HG02840 (cell line): ENCODE data around the gene ATL1.
"Not testable (repeated sequence)": the region's sequence is repeated elsewhere in the genome, so short reads cannot be mapped to it uniquely, and the experiment has no call there.

ENCODE experiments used
- ATAC-seq: cut with Tn5 transposase; IDR thresholded peaks from one replicate; pipeline ENCODE4 v1.9.1; 2021; ENCODE audit warnings: mild to moderate bottlenecking, moderate library complexity, moderate number of reproducible peaks; ENCODE audit not compliant: unreplicated experiment, low FRiP score

Gene ATL1

DNA sequence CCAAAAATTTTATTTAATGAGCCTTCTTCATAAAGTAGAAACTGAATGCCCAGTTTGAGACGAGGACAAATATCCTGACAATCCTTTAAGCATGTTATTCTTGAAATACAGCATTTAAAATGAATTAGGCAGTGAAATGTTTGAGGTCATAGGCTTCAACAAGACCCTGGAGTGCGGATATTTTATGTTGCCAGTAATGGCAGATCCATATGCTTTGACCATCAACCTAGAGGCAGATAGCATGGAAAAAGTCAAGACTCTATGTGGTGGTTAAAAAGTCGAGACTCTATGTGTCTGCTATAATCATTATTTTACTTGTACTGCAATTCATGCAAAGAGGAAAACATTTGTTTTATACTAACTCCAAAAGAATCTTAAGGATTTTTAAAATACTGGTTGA, 25.5 kb upstream of the ATL1 start:
- ATAC-seq, result no peak

DNA sequence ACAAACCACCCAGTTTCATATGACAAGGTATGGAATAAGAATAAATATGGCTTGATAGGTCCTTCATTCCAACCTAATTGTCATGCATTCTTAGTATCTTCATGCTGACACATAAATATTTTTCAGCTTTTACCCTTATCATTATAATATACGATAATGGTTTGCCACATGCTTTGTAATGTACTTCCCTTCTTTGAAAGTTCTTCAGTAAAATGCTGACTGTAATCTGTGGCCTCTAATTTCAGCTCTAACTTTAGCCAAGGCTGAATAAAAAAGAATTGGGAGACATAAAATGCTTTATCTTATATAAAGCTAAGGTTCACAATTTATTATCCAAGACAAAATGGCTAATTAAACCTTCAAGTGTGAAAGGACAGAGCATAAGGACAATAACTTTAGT, 24.9 kb upstream of the ATL1 start:
- ATAC-seq, result no peak

DNA sequence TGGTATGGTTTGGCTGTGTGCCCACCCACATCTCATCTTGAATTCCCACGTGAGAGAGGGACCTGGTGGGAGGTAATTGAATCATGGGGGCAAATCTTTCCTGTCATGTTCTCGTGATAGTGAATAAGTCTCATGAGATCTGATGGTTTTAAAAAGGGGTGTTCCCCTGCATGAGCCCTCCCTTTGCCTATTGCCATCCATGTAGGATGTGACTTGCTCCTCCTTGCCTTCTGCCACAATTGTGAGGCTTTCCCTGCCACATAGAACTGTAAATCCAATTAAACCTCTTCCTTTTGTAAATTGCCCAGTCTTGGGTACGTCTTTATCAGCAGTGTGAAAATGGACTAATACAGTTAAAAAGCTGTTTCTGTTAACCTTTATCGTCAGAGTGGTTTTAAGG, 21.9 kb upstream of the ATL1 start:
- ATAC-seq, result not testable (repeated sequence)

DNA sequence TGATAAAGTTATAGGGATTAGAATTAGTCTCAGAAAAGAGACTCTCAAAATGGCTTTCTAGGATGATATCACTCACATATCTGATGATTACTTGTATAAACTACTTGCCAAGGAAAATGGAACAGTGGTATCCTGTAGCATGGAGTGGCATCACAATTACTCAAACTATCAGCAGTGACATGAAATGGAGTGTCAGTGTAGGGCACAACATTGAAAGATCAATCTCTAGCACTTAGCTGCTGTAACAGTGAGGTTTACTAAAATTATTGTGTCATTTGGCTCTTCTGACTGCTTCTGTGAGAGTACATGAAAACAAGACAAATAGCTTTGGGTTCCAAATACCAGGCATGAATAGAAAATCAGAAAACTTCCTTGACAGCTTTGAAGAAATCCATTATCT, 20.9 kb upstream of the ATL1 start:
- no peak for ATAC-seq

DNA sequence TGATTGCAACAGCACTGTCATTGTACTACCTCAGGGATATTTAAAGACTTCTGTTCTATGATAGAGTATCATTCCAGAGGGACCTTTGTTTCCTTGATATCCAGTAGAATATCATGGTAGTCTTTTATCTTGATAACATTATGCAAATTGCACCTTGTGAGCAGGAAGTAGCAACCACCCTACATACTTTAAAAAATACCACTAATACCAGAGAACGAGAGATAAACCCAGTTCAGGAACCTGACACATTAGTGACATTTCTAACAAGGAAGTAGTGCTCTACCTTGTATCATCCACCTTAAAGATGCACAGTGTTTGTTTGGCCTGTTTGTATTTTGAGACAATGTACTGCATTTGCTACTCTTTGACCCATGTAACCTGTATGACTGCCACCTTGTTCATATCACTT, 18.8 kb upstream of the ATL1 start:
- no peak for ATAC-seq

DNA sequence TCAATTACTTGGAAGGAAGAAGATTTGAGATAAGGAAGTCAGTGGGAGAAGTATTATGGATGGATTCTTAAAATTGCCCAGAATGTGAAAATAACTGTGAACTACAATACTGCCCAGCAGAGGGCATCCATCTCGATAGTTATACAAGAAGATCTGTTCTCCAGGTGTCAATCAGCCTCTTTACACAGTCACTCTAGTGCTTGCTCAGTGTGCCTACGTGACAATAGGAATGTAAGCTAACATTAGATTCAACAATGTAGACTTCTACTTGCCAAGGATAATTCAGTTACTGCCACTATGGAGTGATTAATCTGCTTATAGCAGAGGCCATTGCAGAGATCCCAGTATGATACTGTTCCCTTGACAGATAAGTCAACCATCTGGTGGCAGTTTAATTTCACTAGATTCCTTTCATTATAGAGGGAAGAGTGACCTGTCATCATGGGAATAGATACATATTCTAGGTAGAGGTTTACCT, 17.0 kb upstream of the ATL1 start:
- no peak for ATAC-seq

DNA sequence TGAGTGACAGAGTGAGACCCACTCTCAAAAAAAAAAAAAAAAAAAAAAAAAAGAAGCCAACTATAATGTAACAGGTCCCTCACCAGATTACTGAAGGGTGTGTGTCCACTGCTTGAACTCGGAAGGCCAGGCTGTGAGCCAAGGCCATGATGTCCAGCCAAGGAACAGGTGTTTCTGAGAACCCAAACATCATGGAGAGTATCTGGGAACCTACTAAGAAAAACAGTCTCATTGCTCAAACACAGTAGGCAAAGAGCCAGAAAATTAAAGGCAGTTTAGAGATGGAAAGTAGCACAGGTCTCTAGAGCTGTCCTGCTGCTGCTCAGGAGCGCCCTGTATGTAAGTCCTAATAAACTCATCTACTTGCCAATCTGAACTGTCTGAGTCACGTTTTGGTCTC, 15.0 kb upstream of the ATL1 start:
- no peak for ATAC-seq

DNA sequence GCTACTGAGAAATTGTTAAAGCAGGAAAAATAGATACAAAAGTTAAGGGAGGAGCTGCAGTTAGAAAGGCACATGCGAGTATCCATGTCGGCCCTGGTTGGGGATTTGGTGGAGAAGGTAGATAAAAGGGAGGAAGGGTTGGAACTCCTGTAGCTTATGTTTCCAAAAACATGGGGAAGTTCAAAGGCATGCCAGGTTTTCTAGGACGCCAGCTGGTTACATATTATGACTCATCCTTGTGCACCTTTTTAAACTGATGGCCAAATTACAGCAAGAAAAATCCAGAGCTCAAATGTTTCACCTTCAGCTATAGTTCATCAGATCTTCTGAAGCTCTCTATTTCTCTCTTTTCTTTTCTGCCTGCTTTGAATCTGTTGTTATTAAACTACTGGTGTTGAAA, 14.3 kb upstream of the ATL1 start:
- no peak for ATAC-seq

DNA sequence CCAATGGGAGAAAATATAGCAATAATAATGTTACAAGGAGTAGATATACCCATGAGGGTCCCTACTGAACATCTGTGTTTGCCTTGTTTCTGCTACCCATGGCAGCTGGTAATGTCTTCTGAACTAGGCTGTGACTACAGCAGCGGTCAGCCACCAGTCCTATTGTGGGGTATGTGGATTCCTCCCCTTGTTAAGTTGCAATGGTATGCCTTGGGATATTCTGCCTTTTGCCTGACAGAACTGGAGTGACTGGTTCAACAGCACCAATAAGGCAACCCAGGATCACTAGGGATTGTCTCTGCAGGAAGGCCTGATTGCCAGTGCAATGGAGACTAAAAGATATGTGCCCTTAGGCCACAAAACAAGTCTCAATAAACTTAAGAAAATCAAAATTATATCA, 9.7 kb upstream of the ATL1 start:
- ATAC-seq, result no peak

DNA sequence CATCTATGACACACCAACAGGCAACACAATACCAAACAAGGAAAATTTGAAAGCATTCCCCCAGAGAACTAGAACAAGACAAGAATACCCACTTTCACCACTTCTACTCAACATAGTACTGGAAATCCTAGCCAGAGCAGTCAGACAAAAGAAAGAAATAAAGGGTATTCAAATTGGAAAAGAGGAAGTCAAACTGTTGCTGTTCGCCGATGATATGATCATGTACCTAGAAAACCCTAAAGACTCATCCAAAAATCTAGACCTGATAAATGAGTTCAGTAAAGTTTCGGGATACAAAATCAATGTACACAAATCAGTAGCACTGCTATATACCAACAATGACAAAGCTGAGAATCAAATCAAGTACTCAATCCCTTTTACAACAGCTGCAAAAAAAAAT, 8.1 kb upstream of the ATL1 start:
- no peak for ATAC-seq

DNA sequence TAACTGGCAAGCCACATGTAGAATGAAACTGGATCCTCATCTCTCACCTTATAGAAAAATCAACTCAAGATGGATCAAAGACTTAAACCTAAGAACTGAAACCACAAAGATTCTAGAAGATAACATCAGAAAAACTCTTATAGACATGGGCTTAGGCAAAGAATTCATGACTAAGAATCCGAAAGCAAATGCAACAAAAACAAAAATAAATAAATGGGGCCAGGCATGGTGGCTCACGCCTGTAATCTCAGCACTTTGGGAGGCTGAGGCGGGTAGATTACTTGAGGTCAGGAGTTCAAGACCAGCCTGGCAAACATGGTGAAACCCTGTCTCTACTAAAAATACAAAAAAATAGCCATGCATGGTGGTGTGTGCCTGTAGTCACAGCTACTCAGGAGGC, 7.1 kb upstream of the ATL1 start:
- ATAC-seq, result not testable (repeated sequence)

DNA sequence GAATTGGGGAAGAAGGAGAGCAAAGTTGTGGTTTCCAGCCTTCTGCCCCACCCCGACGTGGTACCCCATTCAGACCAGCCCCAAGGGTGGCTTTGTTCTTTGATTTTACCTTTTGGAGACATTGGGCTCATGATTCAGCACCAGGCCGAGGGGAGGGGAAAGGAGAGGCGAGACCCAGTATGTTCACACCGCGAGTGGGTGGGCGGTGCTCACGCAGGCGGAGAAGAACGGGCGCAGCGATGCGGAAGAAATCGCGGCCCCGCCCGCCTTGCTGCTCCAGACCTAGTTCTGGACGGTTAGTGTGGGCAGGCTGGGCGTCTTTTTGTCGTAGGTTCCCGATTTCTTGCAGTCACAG, 963 bp downstream of the ATL1 start:
- ATAC-seq, result no peak

DNA sequence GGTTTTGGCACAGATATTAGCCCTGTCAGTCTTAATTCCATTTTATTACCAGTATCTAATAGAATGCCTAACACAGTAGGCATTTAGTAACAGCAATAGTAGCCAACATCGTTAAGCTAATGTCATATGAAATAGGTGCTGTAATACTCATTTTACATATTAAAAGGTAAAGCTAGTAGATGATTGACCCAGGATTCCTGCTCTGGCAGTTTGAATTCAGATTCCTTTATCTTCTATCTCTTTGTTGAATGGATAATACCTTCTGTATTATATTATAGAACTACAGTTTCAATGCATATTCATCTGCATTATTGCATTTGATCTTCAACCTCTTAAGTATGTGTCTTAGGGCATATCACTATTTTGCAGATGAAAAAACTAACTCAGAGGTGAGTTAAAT, 2.9 kb downstream of the ATL1 start:
- no peak for ATAC-seq

DNA sequence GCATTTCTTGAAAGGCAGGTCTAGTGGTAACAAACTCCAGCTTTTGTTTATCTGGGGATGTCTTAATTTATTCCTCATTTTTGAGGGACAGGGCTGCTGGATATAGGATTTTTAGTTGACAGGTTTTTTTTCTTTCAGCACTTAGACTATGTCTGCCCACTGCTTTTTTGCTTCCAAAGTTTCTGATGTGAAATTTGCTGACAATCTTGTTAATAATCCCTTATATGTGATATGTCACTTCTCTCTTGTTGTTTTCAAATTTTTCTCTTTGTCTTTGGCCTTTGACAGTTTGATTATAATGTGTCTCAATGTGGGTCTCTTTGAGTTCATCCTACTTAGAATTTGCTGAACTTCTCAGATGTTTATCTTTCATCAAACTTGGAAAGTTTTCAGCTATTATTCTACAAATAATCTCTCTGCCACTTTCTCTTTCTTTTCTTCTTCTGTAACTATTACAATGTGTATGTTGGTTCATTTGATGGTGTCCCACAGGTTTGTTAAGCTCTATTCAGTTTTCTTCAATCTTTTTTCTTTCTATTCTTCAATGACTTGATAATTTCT, 9.8 kb downstream of the ATL1 start:
- ATAC-seq, result no peak

DNA sequence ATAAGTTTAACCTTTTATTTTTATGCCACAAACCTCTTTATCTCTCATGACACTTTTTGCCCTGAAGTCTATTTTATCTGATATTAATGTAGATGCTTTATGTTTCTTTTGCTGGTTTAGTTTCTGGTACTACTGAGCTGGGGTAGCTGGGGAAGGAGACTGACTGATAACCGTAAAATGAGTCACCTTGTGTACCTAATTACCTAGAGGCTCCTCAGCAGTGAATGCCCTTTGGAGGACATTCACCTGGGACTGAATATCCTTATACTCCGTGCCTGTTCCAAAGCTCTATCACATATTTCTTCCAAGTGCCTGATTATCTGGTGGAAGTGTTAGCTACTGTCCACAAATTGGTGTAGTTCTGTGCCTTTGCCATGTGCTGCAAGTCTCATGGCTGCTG, 13.9 kb downstream of the ATL1 start:
- ATAC-seq, result no peak

DNA sequence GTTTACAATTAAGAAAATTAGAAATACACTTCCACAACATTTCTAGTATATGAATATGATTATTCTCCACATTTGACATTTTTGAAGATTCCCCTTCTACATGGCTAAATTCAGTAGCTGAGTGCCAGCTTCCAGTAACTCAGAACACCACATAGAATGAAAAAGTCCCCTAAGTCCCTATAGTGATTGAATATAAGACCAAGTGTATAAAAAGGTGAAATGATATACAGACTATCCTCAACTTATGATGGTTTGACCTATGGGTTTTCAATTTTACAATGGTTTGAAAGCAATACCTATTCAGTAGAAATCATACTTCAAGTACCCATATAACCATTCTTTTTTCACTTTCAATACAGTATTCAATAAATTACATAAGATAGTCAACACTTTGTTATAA, 15.8 kb downstream of the ATL1 start:
- ATAC-seq, result no peak

DNA sequence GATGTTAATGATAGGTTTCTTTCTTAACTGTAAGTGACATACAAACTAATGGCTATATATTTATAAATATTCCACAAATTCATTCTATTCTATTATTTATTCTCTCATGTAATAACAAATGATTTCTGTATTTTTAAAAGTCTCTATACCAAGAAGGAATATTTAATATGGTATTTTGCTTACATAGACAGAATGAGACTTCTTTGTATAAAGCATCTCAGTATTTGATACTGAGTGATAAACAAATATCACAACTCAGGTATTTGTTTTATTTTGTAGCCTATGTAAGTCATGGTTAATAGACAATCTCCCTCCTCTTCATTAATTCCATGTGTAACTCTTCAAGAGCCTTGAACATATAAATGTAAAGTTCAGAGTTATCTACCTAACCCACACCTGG, 18.0 kb downstream of the ATL1 start:
- no peak for ATAC-seq

DNA sequence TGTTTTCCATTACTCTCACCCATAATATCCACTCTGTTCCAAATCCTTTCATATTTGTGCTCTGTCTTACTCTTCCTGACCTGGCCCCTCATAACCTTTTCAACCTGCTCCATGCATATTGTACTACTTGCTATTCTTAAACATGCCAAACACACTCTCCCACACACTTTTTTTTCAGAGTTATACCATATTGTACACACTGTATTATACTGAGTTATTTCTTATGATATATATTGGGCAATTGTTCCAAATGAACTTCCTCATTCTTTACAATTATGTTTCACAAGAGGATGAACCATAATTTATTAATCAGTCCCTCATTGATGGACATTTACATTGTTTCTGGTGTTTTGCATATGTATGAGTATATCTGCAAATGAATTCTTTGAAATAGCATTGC, 18.5 kb downstream of the ATL1 start:
- ATAC-seq, result no peak

DNA sequence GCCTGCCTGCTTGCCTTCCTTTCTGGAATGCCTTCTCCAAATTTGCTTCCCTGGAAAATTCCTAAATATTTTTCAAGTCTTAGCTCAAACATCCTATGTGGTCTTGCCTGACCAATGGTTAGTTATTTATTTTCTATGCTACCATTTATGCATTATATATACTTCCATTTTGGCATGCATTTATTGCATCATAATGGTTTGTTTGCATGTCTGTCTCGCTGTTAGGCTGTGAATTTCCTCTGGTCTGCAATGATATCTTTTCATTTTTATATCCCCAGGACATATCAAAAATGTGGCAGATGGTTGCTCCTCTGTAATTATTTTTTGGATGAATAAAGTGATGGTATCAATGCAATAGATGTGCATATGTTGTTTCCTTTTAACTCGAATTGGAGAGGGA, 30.5 kb downstream of the ATL1 start:
- no peak for ATAC-seq

DNA sequence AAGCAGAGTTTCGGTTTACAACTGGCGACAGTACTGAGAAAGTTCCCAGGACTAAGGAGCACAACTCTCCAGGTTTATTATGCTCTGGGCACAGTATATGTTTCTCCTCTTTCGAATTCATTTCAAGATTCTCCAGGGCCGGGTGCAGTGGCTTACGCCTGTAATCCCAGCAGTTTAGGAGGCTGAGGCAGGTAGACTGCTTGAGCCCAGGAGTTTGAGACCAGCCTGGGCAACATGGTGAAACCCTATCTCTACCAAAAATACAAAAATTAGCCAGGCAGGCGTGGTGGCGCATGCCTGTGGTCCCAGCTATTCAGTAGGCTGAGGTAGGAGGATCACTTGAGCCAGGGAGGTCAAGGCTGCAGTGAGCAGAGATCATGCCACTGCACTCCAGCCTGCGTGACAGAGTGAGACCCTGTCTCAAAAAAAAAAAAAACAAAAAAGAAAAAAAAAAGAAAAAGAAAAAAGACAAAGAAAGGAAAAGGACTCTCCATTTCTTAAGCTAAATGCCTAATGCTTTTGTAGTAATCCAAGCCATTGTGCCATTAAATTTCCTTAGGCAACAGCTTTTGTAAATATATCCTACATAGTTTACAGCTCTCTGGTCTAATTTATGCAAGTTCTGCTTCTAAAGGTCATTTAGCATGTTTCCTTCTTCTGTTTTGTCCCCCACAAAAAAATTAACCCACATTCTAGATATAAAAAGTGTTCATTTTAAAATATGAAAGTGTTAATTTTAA, 34.8 kb downstream of the ATL1 start:
- no peak for ATAC-seq

DNA sequence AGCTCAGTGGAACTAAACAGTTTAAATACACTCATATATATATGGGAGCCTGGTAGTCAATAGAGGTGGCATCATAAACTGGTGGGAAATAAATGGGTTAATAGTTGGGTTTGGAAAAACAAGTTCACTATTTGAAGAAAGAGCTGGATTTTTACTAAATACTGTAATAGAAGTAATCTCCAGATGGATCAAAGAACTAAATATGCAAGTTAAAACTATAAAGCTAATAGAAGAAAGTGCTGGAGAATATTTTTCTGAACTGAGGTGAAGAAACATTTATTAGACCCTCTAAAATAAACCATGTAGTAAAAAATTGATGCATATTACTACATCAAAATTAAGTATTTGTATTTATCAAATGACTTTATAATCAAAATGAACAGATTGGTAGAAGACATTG, 38.8 kb downstream of the ATL1 start:
- ATAC-seq, result no peak

DNA sequence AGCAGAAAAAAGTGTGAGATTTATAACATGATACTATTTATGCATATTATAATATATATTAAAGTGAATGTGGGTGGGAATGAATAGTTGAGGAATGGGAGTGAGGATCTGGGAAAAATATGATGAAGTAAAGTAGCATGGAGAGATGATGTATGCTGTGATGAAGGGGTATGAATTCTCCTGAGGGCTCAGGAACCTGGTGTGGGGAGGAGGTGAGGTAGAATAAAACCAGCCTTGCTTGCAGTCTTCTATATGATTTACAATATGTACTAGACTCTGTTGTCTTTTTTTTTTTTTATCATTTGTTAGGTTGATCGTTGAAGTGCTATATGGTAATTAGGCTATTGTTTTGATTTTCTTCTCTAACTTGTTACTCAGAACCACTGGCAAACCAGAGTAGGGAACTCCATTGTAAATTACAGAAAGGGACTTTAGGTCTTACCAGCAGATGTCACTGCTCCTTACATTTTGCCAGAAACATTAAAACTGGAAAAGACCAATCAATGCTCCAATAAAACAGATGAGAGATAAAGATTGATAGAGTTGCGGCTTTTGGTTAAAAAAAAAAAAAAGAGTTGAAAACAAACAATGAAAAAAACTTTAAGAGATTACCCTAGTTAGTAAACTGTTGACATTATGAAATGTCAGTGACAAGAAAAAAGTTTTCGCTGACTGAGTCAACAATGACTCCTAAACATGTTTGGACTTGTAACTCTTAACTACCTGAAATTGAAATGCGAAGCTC, 39.9 kb downstream of the ATL1 start:
- ATAC-seq, result no peak
